Aorta (tissue), 5 donors: ENCODE measurements around the gene HOXD9. TPM values are rescaled to one million over a fixed set of nuclear protein-coding genes. Genes with fewer than 3 reads are reported as not detected.

Experiments used
- ATAC-seq: fragments of 200-7000 bp; cut with Tn5 transposase; one replicate; pipeline ENCODE4 v1.9.1; 2022; ENCODE audit warnings: moderate library complexity; ENCODE audit not compliant: low FRiP score
- DNase-seq, 2 donors: peaks; one replicate each; pipeline ENCODE4 v3.0.0-alpha.2; 2020
- H3K27ac ChIP-seq, 2 donors: one replicate each; pipeline ENCODE4 v1.5.1; 2013; ENCODE audit warnings: low read length in 2 of 2, mild to moderate bottlenecking in 2 of 2, moderate library complexity in 2 of 2, control low read depth in 1 of 2, inconsistent platforms in 1 of 2, low read depth in 1 of 2
- H3K27me3 ChIP-seq, 2 donors: one replicate each; pipeline ENCODE4 v1.6.1; 2013; ENCODE audit warnings: control low read depth in 1 of 2, low read length in 1 of 2, mild to moderate bottlenecking in 1 of 2, moderate library complexity in 1 of 2; ENCODE audit not compliant: insufficient read depth in 2 of 2, control insufficient read depth in 1 of 2
- H3K36me3 ChIP-seq, 2 donors: one replicate each; pipeline ENCODE4 v1.6.1; 2013; ENCODE audit warnings: control low read depth in 1 of 2, low read length in 1 of 2, mild to moderate bottlenecking in 1 of 2; ENCODE audit not compliant: insufficient read depth in 2 of 2, control insufficient read depth in 1 of 2
- H3K4me1 ChIP-seq, 2 donors: one replicate each; pipeline ENCODE4 v1.6.1; 2013; ENCODE audit warnings: low read length in 2 of 2, control low read depth in 1 of 2, mild to moderate bottlenecking in 1 of 2, moderate library complexity in 1 of 2; ENCODE audit not compliant: insufficient read depth in 2 of 2, control insufficient read depth in 1 of 2
- H3K4me3 ChIP-seq, 2 donors: one replicate each; pipeline ENCODE4 v1.5.1; 2013; ENCODE audit warnings: low read length in 2 of 2, control low read depth in 1 of 2, mild to moderate bottlenecking in 1 of 2
- H3K9me3 ChIP-seq: one replicate; pipeline ENCODE4 v1.6.1; 2013; ENCODE audit warnings: mild to moderate bottlenecking, low read length; ENCODE audit not compliant: control insufficient read depth
- WGBS, 2 donors: extraction: QIAGEN DNeasy Blood & Tissue Kit; methylation state at CpG; one replicate each; pipeline ENCODE4 v1.1.7; 2013; 5-methylcytosine and 5-hydroxymethylcytosine counted together
- intact Hi-C, 2 donors: fragments of 100-400 bp; cut with DNase I; formaldehyde crosslinking; loops; one replicate each; pipeline versions ENCODE4 v1.14.2 to v1.15.0; 2022
- polyA plus RNA-seq, 2 donors: library from polyadenylated mRNA; stranded (reverse); fragments of 200-250 nt; gene quantifications; one replicate each; pipeline ENCODE4 v1.2.3, GENCODE V29; 2013
- total RNA-seq, 2 donors: library from RNA; stranded (reverse); fragmentation: NEBNext Ultra II Directional; extraction: Animal tissue kit (Norgen Biotek cat#: 25700); gene quantifications; one replicate each; pipeline ENCODE4 v1.2.1, GENCODE V29; 2021
- donor health status: healthy with polysubstance abuse.
- donor health status: Bipolar disorder and iron deficiency.
- donor health status: DM: no; HTN: no; CAD: no.
- donor health status: DM: no; HTN: no; CAD: no.
- donor health status: DM: yes; HTN: yes; CAD: no.

HOXD9 gene
- total and polyA plus RNA-seq, 4 donors = 0.08 to 2.3 (median 1.8) TPM; not detected in 1

GRCh38 chr2:176151442-176152287, 29.1 kb downstream of the HOXD9 start, which contains the start of gene HOXD4:
HOXD4 (plus strand) TSS chr2:176151550; CDS start chr2:176151634, 84 bp downstream.
- H3K9me3 ChIP-seq = no peaks in the 10 kb centered on the region
- H3K27ac ChIP-seq = no peak within 1 kb of the TSS
- no peaks in the 10 kb centered on the region for H3K4me1 ChIP-seq
- WGBS, 2 donors = 46 to 71% methylated on average over 55 of the region's 55 CpGs
- ATAC-seq (peak; percentile 12), DNase-seq (peak in 1 of 2 donors; percentile 67)
- intact Hi-C loops = no loop called here
- H3K4me3 ChIP-seq = no peak within 1 kb of the TSS
- H3K27me3 ChIP-seq = no peaks in the 10 kb centered on the region
- no peaks in the 10 kb centered on the region for H3K36me3 ChIP-seq

- 62 to 81% methylated on average over 48 of the region's 48 CpGs for WGBS, 2 donors
- intact Hi-C loops = no loop called here
- H3K27ac ChIP-seq = no peak overlapping the region
- no peaks in the 10 kb centered on the region for H3K9me3 ChIP-seq
- peak; percentile 14 for ATAC-seq
- H3K4me1 ChIP-seq = no peaks in the 10 kb centered on the region
- H3K27me3 ChIP-seq = no peaks in the 10 kb centered on the region
- no peak overlapping the region for H3K4me3 ChIP-seq
- DNase-seq = peak in 1 of 2 donors; percentile 66
- H3K36me3 ChIP-seq = no peaks in the 10 kb centered on the region
These were observed 30.0 kb downstream of the HOXD9 start for GRCh38 chr2:176152350-176153181.

- no peak overlapping the region for H3K4me3 ChIP-seq
- no peak overlapping the region for H3K27ac ChIP-seq
- H3K27me3 ChIP-seq = no peaks in the 10 kb centered on the region
- H3K4me1 ChIP-seq = no peaks in the 10 kb centered on the region
- intact Hi-C loops = no loop called here
- 87 to 94% methylated on average over 11 of the region's 11 CpGs for WGBS, 2 donors
- ATAC-seq (no peak), DNase-seq (no peak)
- no peaks in the 10 kb centered on the region for H3K36me3 ChIP-seq
- no peaks in the 10 kb centered on the region for H3K9me3 ChIP-seq
These were observed 32.2 kb downstream of the HOXD9 start for GRCh38 chr2:176154576-176155252.

- Histone ChIP-seq H3K27me3 (no peaks in the 10 kb centered on the region), H3K4me1 (no peaks in the 10 kb centered on the region), H3K9me3 (no peaks in the 10 kb centered on the region), H3K27ac (no peak overlapping the region), H3K4me3 (no peak overlapping the region), H3K36me3 (no peaks in the 10 kb centered on the region)
- WGBS, 2 donors = 77 to 89% methylated on average over 6 of the region's 6 CpGs
- DNase-seq = no peak
- no peak for ATAC-seq
- intact Hi-C loops = no loop called here
These were observed 33.0 kb downstream of the HOXD9 start for GRCh38 chr2:176155356-176156044.

GRCh38 chr2:176156301-176156806, 33.8 kb downstream of the HOXD9 start:
- intact Hi-C loops = no loop called here
- WGBS, 2 donors = 85 to 97% methylated on average over 8 of the region's 8 CpGs
- no peak overlapping the region for H3K27ac ChIP-seq
- ATAC-seq = no peak
- H3K9me3 ChIP-seq = no peaks in the 10 kb centered on the region
- no peak overlapping the region for H3K4me3 ChIP-seq
- peak in 1 of 2 donors; percentile 45 for DNase-seq
- no peaks in the 10 kb centered on the region for H3K4me1 ChIP-seq
- no peaks in the 10 kb centered on the region for H3K36me3 ChIP-seq
- no peaks in the 10 kb centered on the region for H3K27me3 ChIP-seq

GRCh38 chr2:176156807-176157498, 34.4 kb downstream of the HOXD9 start, which contains the start of gene HOXD3:
HOXD3 (plus strand) TSS chr2:176157307; CDS start chr2:176169115, 11,808 bp downstream.
- no peaks in the 10 kb centered on the region for H3K27me3 ChIP-seq
- H3K36me3 ChIP-seq = no peaks in the 10 kb centered on the region
- no peaks in the 10 kb centered on the region for H3K9me3 ChIP-seq
- no peaks in the 10 kb centered on the region for H3K4me1 ChIP-seq
- no peak within 1 kb of the TSS for H3K27ac ChIP-seq
- intact Hi-C loops = no loop called here
- WGBS, 2 donors = 31 to 36% methylated on average over 48 of the region's 48 CpGs
- peak in 1 of 2 donors; percentile 55 for DNase-seq
- ATAC-seq = no peak
- no peak within 1 kb of the TSS for H3K4me3 ChIP-seq

GRCh38 chr2:176157499-176158185, 35.1 kb downstream of the HOXD9 start:
- DNase-seq (peak in 1 of 2 donors; percentile 72), ATAC-seq (no peak)
- Histone ChIP-seq H3K9me3 (no peaks in the 10 kb centered on the region), H3K27ac (no peak overlapping the region), H3K27me3 (peaks cover 0 to 2% of the 10 kb centered on the region in 2 donors), H3K4me3 (no peak overlapping the region), H3K4me1 (no peaks in the 10 kb centered on the region), H3K36me3 (no peaks in the 10 kb centered on the region)
- intact Hi-C loops = no loop called here
- 55 to 72% methylated on average over 43 of the region's 43 CpGs for WGBS, 2 donors
